Activated T-cell treated with anti-CD3 and anti-CD28 coated beads, Interleukin-2, amount 50 U/mL, for 24 hours (primary cell): ENCODE data around the gene MIOS.
A peak's percentile ranks its signal among the peaks of the same experiment; 100 is the strongest.

ENCODE experiments used
- DNase-seq: peaks from one replicate; pipeline ENCODE4 v3.0.0-alpha.2; 2020
- H3K27ac Mint-ChIP-seq: 2 replicates; pipeline ENCODE4 v1.8.0; 2020; ENCODE audit warnings: mild to moderate bottlenecking, mixed read lengths
- H3K27me3 Mint-ChIP-seq: 2 replicates; pipeline ENCODE4 v1.8.0; 2020; ENCODE audit warnings: mixed read lengths
- H3K36me3 Mint-ChIP-seq: 2 replicates; pipeline ENCODE4 v1.8.0; 2020; ENCODE audit warnings: low read depth, mixed read lengths
- H3K4me1 Mint-ChIP-seq: 2 replicates; pipeline ENCODE4 v1.8.0; 2020; ENCODE audit warnings: low read depth, mixed read lengths
- H3K4me3 Mint-ChIP-seq: 2 replicates; pipeline ENCODE4 v1.8.0; 2020; ENCODE audit warnings: mild to moderate bottlenecking, moderate library complexity, mixed read lengths
- H3K9me3 Mint-ChIP-seq: 2 replicates; pipeline ENCODE4 v1.8.0; 2020; ENCODE audit warnings: mixed read lengths

Gene MIOS

GRCh38 chr7:7565018-7565680, 1.5 kb upstream of the MIOS start:
- Mint-ChIP-seq H3K27ac (no peak overlapping the region), H3K4me1 (peaks cover 23% of the 10 kb centered on the region), H3K27me3 (no peaks in the 10 kb centered on the region), H3K36me3 (peaks cover 29% of the 10 kb centered on the region), H3K9me3 (peaks cover 2% of the 10 kb centered on the region), H3K4me3 (no peak overlapping the region)
- DNase-seq = no peak

DNA sequence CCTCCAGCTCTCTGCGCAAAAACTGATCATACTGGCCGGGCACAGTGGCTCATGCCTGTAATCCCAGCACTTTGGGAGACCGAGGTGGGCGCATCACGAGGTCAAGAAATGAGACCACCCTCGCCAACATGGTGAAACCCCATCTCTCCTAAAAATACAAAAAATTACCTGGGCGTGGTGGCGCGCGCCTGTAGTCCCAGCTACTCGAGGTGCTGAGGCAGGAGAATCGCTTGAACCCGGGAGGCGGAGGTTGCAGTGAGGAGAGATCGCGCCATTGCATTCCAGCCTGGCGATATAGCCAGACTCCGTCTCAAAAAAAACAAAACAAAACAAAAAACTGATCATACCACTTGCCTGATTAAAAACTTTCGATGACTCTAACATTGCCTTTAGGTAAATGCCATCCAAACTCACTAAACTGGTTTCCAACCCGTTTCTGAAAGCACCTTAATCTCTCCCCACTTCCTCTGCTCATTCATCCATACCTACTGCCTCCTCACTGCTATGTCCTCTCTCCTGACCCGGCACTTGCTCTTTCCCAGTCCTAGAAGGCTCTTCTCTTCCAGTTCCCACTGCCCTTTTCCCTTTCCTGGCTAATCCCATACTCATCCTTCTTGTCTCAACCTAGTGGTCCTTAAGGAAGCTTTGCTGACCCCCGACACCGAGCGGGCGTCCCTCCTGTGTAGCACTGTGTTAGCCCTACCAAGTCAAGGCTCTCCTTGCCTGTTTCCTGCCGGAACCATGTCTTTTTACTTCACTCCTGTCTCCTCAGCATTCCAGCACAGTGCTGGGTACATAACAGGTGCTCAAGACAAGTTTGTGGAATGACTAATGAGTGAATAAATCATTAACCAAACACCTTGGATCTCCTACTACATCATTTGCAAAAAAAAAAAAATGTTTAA, 686 bp upstream of the MIOS start:
- no peak overlapping the region for H3K27ac Mint-ChIP-seq
- peaks cover 31% of the 10 kb centered on the region for H3K4me1 Mint-ChIP-seq
- H3K27me3 Mint-ChIP-seq = no peaks in the 10 kb centered on the region
- H3K36me3 Mint-ChIP-seq = peaks cover 37% of the 10 kb centered on the region
- no peak for DNase-seq
- H3K9me3 Mint-ChIP-seq = no peaks in the 10 kb centered on the region
- no peak overlapping the region for H3K4me3 Mint-ChIP-seq

GRCh38 chr7:7567898-7568531, 1.3 kb downstream of the MIOS start:
- Mint-ChIP-seq H3K27ac (peak overlapping the region; percentile 83), H3K36me3 (peaks cover 51% of the 10 kb centered on the region), H3K9me3 (no peaks in the 10 kb centered on the region), H3K4me3 (no peak overlapping the region), H3K27me3 (no peaks in the 10 kb centered on the region), H3K4me1 (peaks cover 40% of the 10 kb centered on the region)
- DNase-seq = no peak

- H3K9me3 Mint-ChIP-seq = no peaks in the 10 kb centered on the region
- no peak for DNase-seq
- peaks cover 45% of the 10 kb centered on the region for H3K4me1 Mint-ChIP-seq
- H3K27me3 Mint-ChIP-seq = no peaks in the 10 kb centered on the region
- no peak overlapping the region for H3K4me3 Mint-ChIP-seq
- peak overlapping the region; percentile 71 for H3K27ac Mint-ChIP-seq
- H3K36me3 Mint-ChIP-seq = peaks cover 56% of the 10 kb centered on the region
Measured at GRCh38 chr7:7568553-7568952, 1.9 kb downstream of the MIOS start.

DNA sequence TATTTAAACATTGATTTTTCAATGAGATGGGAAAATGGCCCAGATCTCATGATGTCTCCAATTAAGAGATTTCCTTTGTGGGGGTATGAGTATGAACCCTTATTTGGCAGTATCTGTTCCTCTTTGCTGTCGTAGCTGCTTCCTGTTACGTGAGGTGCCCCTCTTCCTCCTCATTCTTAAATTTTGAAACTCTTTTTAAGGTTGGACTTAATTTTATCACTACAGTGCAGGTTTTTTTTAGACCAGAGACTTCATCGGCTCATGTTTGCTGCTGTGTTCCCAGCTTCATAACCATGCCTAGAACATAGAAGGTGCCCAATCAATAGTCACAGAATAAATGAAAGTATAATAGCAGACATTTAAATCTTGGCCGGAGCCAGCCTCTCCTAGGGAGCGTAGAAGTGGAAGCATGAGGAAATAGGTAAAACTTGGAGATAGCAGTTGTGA, 2.4 kb downstream of the MIOS start:
- Mint-ChIP-seq H3K9me3 (no peaks in the 10 kb centered on the region), H3K4me1 (peaks cover 49% of the 10 kb centered on the region), H3K27ac (peak overlapping the region; percentile 71), H3K27me3 (no peaks in the 10 kb centered on the region), H3K4me3 (no peak overlapping the region), H3K36me3 (peaks cover 61% of the 10 kb centered on the region)
- DNase-seq = no peak

DNA sequence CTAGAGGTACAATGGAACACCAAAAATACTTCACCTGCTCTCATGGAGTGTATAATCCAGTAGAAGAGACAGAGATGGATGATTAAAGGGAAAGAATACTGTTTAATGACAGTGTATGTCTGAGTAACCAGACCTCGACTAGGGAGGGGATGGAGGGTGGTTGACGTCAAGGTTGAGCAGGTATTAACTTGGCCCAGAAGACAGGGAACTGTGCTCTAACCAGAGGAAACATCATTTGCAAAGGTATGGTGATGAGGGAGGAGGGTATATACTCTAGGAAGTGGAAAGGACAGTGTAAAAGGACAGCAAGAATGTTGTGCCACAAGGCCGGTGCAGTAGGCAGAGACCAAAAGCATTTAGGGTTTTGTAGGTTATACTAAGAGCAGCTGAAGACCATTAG, 2.9 kb downstream of the MIOS start:
- Mint-ChIP-seq H3K36me3 (peaks cover 67% of the 10 kb centered on the region), H3K9me3 (no peaks in the 10 kb centered on the region), H3K4me1 (peaks cover 53% of the 10 kb centered on the region), H3K27me3 (no peaks in the 10 kb centered on the region), H3K4me3 (no peak overlapping the region), H3K27ac (peak overlapping the region; percentile 71)
- DNase-seq = no peak

DNA sequence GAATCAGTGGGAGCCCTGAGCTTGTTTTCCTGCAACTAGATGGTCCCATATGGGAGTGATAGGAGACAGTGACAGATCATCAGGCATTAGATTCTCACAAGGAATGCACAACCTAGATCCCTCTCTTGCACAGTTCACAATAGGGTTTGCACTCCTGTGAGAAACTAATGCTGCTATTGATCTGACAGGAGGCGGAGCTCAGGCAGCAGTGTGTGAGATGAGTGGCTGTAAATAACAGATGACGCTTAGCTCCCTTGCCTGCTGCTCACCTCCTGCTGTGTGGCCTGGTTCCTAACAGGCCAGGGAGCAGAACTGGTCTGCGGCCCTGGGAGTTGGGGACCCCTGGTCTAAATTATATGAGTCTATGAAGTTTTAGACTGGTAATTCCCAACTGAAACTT, 3.9 kb downstream of the MIOS start:
- Mint-ChIP-seq H3K9me3 (no peaks in the 10 kb centered on the region), H3K27me3 (no peaks in the 10 kb centered on the region), H3K4me3 (no peak overlapping the region), H3K27ac (no peak overlapping the region), H3K36me3 (peaks cover 74% of the 10 kb centered on the region), H3K4me1 (peaks cover 54% of the 10 kb centered on the region)
- DNase-seq = no peak

GRCh38 chr7:7573701-7574100, 7.0 kb downstream of the MIOS start:
- H3K4me1 Mint-ChIP-seq = peaks cover 46% of the 10 kb centered on the region
- H3K27ac Mint-ChIP-seq = no peak overlapping the region
- H3K27me3 Mint-ChIP-seq = no peaks in the 10 kb centered on the region
- no peak for DNase-seq
- H3K4me3 Mint-ChIP-seq = no peak overlapping the region
- H3K36me3 Mint-ChIP-seq = peaks cover 64% of the 10 kb centered on the region
- H3K9me3 Mint-ChIP-seq = no peaks in the 10 kb centered on the region

DNA sequence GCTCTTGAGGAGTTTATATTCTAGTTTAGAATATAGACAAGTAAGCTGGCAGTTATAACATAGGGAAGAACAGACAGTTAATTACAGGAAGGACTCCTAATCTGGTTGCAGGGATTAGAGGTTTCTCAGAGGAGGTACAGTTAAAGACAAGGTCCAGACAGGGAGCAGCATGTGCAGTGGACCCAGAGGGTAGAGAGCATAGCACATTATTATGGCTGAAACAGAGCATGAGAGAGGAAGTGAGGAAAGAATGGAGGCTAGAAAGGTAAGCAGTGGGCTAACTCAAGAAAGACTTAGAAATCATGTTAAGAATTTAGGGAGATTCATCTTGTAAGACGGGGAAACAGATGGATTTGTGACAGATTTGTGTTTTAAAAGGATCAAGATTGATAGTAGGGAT, 9.7 kb downstream of the MIOS start:
- peaks cover 56% of the 10 kb centered on the region for H3K36me3 Mint-ChIP-seq
- DNase-seq = no peak
- H3K27ac Mint-ChIP-seq = no peak overlapping the region
- no peaks in the 10 kb centered on the region for H3K9me3 Mint-ChIP-seq
- peaks cover 24% of the 10 kb centered on the region for H3K4me1 Mint-ChIP-seq
- no peaks in the 10 kb centered on the region for H3K27me3 Mint-ChIP-seq
- H3K4me3 Mint-ChIP-seq = no peak overlapping the region

DNA sequence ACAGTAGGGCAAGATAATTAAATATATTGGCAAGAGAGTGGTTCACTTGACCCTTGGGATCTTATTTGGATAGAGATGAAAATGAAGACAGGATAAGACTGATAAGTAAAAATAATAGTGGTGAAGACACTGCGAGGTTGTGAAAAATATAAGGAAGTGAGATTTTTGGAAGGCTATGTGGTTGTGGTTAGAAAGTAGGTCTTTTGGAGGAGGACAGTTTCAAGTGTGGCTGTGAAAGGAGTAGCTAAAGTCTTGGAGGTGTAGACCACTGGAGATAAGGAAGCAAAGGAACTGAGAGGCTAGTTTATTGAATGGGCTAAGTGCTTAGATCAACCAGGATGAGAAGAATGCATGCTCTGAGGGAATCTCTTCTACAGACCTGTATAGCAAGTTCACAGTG, 11.2 kb downstream of the MIOS start:
- H3K9me3 Mint-ChIP-seq = no peaks in the 10 kb centered on the region

GRCh38 chr7:7579638-7580037, 13.0 kb downstream of the MIOS start:
- DNase-seq = no peak
- H3K4me1 Mint-ChIP-seq = peaks cover 2% of the 10 kb centered on the region
- H3K4me3 Mint-ChIP-seq = no peak overlapping the region
- peaks cover 43% of the 10 kb centered on the region for H3K36me3 Mint-ChIP-seq
- H3K27ac Mint-ChIP-seq = no peak overlapping the region
- no peaks in the 10 kb centered on the region for H3K27me3 Mint-ChIP-seq
- H3K9me3 Mint-ChIP-seq = no peaks in the 10 kb centered on the region

More for the DNA sequence above, 11.2 kb downstream of the MIOS start:
- H3K27ac Mint-ChIP-seq = no peak overlapping the region
- H3K27me3 Mint-ChIP-seq = no peaks in the 10 kb centered on the region
- H3K36me3 Mint-ChIP-seq = peaks cover 54% of the 10 kb centered on the region
- peaks cover 16% of the 10 kb centered on the region for H3K4me1 Mint-ChIP-seq
- DNase-seq = no peak
- no peak overlapping the region for H3K4me3 Mint-ChIP-seq

GRCh38 chr7:7581531-7582179, 15.0 kb downstream of the MIOS start:
- no peak for DNase-seq

DNA sequence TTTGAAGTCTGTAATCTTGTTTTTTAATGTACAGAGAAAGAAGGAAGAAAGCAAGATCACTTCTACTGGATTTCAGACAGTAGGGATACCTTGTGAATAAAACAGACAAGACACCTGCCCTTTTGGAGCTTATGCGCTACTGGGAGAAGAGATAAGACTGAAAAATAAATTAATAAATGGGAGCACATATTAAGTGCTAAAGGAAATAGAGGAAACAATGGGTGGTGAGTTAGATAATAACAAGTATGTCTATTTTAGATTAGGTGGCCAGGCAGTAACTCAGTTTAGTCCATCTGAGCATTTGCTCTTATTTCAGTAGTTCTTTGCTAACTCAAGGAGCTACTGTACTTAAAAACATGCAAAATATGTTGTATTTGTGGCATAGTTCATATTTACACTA, 15.9 kb downstream of the MIOS start:
- DNase-seq = no peak
- Mint-ChIP-seq H3K36me3 (peaks cover 45% of the 10 kb centered on the region), H3K27ac (no peak overlapping the region), H3K4me1 (peaks cover 1% of the 10 kb centered on the region), H3K27me3 (no peaks in the 10 kb centered on the region), H3K9me3 (no peaks in the 10 kb centered on the region), H3K4me3 (no peak overlapping the region)

More at GRCh38 chr7:7581531-7582179, 15.0 kb downstream of the MIOS start:
- Mint-ChIP-seq H3K4me3 (no peak overlapping the region), H3K27ac (no peak overlapping the region), H3K4me1 (peaks cover 1% of the 10 kb centered on the region), H3K27me3 (no peaks in the 10 kb centered on the region), H3K9me3 (no peaks in the 10 kb centered on the region), H3K36me3 (peaks cover 45% of the 10 kb centered on the region)

- no peaks in the 10 kb centered on the region for H3K9me3 Mint-ChIP-seq
Measured at GRCh38 chr7:7583731-7584130, 17.0 kb downstream of the MIOS start.

More at GRCh38 chr7:7583731-7584130, 17.0 kb downstream of the MIOS start:
- H3K27me3 Mint-ChIP-seq = no peaks in the 10 kb centered on the region
- no peak overlapping the region for H3K4me3 Mint-ChIP-seq
- H3K36me3 Mint-ChIP-seq = peaks cover 49% of the 10 kb centered on the region
- no peaks in the 10 kb centered on the region for H3K4me1 Mint-ChIP-seq
- no peak overlapping the region for H3K27ac Mint-ChIP-seq
- no peak for DNase-seq
